Keratinocyte (primary cell): ENCODE results near the gene BOC.

Experiments used
- EZH2 ChIP-seq: IDR thresholded peaks from one replicate; pipeline ENCODE4 v1.6.1; 2012; ENCODE audit warnings: inconsistent platforms, mild to moderate bottlenecking, low read length, moderate library complexity
- TF ChIP-seq, protein P1 (sequence below), 3 experiments: IDR thresholded peaks in 1 of 3; conservative IDR thresholded peaks in 1 of 3; optimal IDR thresholded peaks in 1 of 3; 2 replicates in 2 of 3; 3 replicates in 1 of 3; pipeline versions ENCODE3 to v1.5.1; 2011; ENCODE audit warnings: low read length in 3 of 3, mild to moderate bottlenecking in 3 of 3, moderate library complexity in 2 of 3, control low read depth in 1 of 3, inconsistent platforms in 1 of 3; ENCODE audit not compliant: insufficient read depth in 2 of 3; ENCODE audit errors: extremely low read depth in 1 of 3

GRCh38 chr3:113265231-113265630 lies 53.9 kb downstream of the BOC start:
- TF ChIP-seq, protein P1, sequence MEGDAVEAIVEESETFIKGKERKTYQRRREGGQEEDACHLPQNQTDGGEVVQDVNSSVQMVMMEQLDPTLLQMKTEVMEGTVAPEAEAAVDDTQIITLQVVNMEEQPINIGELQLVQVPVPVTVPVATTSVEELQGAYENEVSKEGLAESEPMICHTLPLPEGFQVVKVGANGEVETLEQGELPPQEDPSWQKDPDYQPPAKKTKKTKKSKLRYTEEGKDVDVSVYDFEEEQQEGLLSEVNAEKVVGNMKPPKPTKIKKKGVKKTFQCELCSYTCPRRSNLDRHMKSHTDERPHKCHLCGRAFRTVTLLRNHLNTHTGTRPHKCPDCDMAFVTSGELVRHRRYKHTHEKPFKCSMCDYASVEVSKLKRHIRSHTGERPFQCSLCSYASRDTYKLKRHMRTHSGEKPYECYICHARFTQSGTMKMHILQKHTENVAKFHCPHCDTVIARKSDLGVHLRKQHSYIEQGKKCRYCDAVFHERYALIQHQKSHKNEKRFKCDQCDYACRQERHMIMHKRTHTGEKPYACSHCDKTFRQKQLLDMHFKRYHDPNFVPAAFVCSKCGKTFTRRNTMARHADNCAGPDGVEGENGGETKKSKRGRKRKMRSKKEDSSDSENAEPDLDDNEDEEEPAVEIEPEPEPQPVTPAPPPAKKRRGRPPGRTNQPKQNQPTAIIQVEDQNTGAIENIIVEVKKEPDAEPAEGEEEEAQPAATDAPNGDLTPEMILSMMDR (optimal IDR thresholded peaks at IDR 0.05 in 1 of 3, IDR thresholded peaks at IDR 0.05 in 1 of 3, conservative IDR thresholded peaks at IDR 0.05 in 1 of 3; ENCODE audit: extremely low read depth in 1 of 3, insufficient read depth in 2 of 3, low read length in 3 of 3) = no peak
- no peak for TF ChIP-seq EZH2
